Measurements from ENCODE around the gene SPAG17. TPM values are rescaled to one million over a fixed set of nuclear protein-coding genes. Genes with fewer than 3 reads are reported as not detected.

SPAG17 gene
- total and polyA plus RNA-seq, 2 of the 13 experiments (the other 11 are each of a cell fraction or from before 2014, with no cell fraction given), result not detected

- intact Hi-C loops (cut with micrococcal nuclease; ENCODE audit: unreplicated experiment) (no loop called here), in situ Hi-C loops (cut with HindIII; ENCODE audit: extremely low pct_ligation_motif_present, low pct_unique_long_range_greater_than_20kb) (no loop called here)
- Histone ChIP-seq H3K4me2 (ENCODE audit: low read depth, low read length) (no peak overlapping the region), H3K4me3 (replicated peaks in 1 of 3; ENCODE audit: insufficient read depth in 1 of 3, low read depth in 2 of 3, low read length in 3 of 3) (no peak overlapping the region), H4K20me1 (ENCODE audit: insufficient read depth, low read length) (no peaks in the 10 kb centered on the region), H3K27ac (ENCODE audit: extremely low read length, insufficient read depth, low read length) (no peak overlapping the region), H2AFZ (ENCODE audit: low read length) (no peak overlapping the region), H3K79me2 (ENCODE audit: insufficient read depth, low read length) (no peaks in the 10 kb centered on the region), H3K4me1 (ENCODE audit: insufficient read depth, low read length) (peaks cover 37% of the 10 kb centered on the region), H3K36me3 (replicated peaks in 1 of 2; ENCODE audit: control insufficient read depth in 1 of 2, insufficient read depth in 2 of 2, low read length in 2 of 2) (no peaks in the 10 kb centered on the region), H3K27me3 (ENCODE audit: control insufficient read depth in 1 of 2, insufficient read depth in 2 of 2, low read length in 2 of 2) (no peaks in the 10 kb centered on the region), H3K9ac (ENCODE audit: insufficient read depth, low read depth, low read length) (no peak overlapping the region), H3K9me3 (ENCODE audit: low read length) (no peaks in the 10 kb centered on the region)
- TF ChIP-seq ZZZ3 (CRISPR knock-in tag; IDR thresholded peaks at IDR 0.05; ENCODE audit: borderline replicate concordance) (no peak), FOXK2 (IDR thresholded peaks at IDR 0.05) (no peak), ZNF329 (CRISPR knock-in tag; IDR thresholded peaks at IDR 0.05; ENCODE audit: low read depth) (no peak)
- BruUV-seq (replicated peaks), result no TSS peak
- ATAC-seq, result no peak
- 74% methylated on average over 5 of the region's 5 CpGs for WGBS (ENCODE audit: low lambda C conversion rate)
- ChIA-PET CTCF (ENCODE audit: low intra/inter-chr PET ratio, low total read pairs) (no interaction called here), POLR2A (no interaction called here)
- DNase-seq (ENCODE audit: low spot score), result no peak
- FAIRE-seq, result no peak
These were observed 68.6 kb downstream of the SPAG17 start for GRCh38 chr1:118116401-118116800.

GRCh38 chr1:118115567-118116295 lies 69.3 kb downstream of the SPAG17 start:
- H3K27me3 ChIP-seq (ENCODE audit: control insufficient read depth in 1 of 2, insufficient read depth in 2 of 2, low read length in 2 of 2), result no peaks in the 10 kb centered on the region
- intact Hi-C loops (cut with micrococcal nuclease; ENCODE audit: unreplicated experiment) (no loop called here), in situ Hi-C loops (cut with HindIII; ENCODE audit: extremely low pct_ligation_motif_present, low pct_unique_long_range_greater_than_20kb) (no loop called here)
- no peak overlapping the region for H3K9ac ChIP-seq (ENCODE audit: insufficient read depth, low read depth, low read length)
- H3K4me1 ChIP-seq (ENCODE audit: insufficient read depth, low read length), result peaks cover 37% of the 10 kb centered on the region
- TF ChIP-seq NFYC (CRISPR knock-in tag; IDR thresholded peaks at IDR 0.05) (no peak), PAF1 (CRISPR knock-in tag; IDR thresholded peaks at IDR 0.05) (no peak), ZNF772 (CRISPR knock-in tag; IDR thresholded peaks at IDR 0.05) (no peak), TP53 (CRISPR knock-in tag; conservative IDR thresholded peaks at IDR 0.05) (no peak), ZNF547 (CRISPR knock-in tag; IDR thresholded peaks at IDR 0.05) (no peak), ZNF292 (CRISPR knock-in tag; IDR thresholded peaks at IDR 0.05; ENCODE audit: borderline replicate concordance, low read depth) (no peak), KLF13 (CRISPR knock-in tag; IDR thresholded peaks at IDR 0.05) (no peak), ZNF160 (CRISPR knock-in tag; IDR thresholded peaks at IDR 0.05) (no peak), ZBTB21 (CRISPR knock-in tag; IDR thresholded peaks at IDR 0.05) (no peak), FOXA1 (IDR thresholded peaks at IDR 0.05) (no peak), FOXA1 (CRISPR knock-in tag; IDR thresholded peaks at IDR 0.05) (no peak)
- no peaks in the 10 kb centered on the region for H3K36me3 ChIP-seq (replicated peaks in 1 of 2; ENCODE audit: control insufficient read depth in 1 of 2, insufficient read depth in 2 of 2, low read length in 2 of 2)
- BruUV-seq (replicated peaks), result no TSS peak
- H3K79me2 ChIP-seq (ENCODE audit: insufficient read depth, low read length), result no peaks in the 10 kb centered on the region
- no peak overlapping the region for H3K4me2 ChIP-seq (ENCODE audit: low read depth, low read length)
- ATAC-seq (no peak), DNase-seq (ENCODE audit: low spot score) (no peak), FAIRE-seq (no peak)
- ChIA-PET POLR2A (no interaction called here), CTCF (ENCODE audit: low intra/inter-chr PET ratio, low total read pairs) (no interaction called here)
- H2AFZ ChIP-seq (ENCODE audit: low read length), result no peak overlapping the region
- no peaks in the 10 kb centered on the region for H4K20me1 ChIP-seq (ENCODE audit: insufficient read depth, low read length)
- H3K27ac ChIP-seq (ENCODE audit: extremely low read length, insufficient read depth, low read length), result no peak overlapping the region
- WGBS (ENCODE audit: low lambda C conversion rate), result 30% methylated on average over 6 of the region's 6 CpGs
- H3K4me3 ChIP-seq (replicated peaks in 1 of 3; ENCODE audit: insufficient read depth in 1 of 3, low read depth in 2 of 3, low read length in 3 of 3), result no peak overlapping the region
- no peaks in the 10 kb centered on the region for H3K9me3 ChIP-seq (ENCODE audit: low read length)
